HCT116 (cell line): ENCODE data around the gene SMARCA2. TPM values are rescaled to one million over a fixed set of nuclear protein-coding genes. Genes with fewer than 3 reads are reported as not detected.

ENCODE experiments used
- ATAC-seq: fragments of 200-7000 bp; cut with Tn5 transposase; 2 replicates; pipeline ENCODE4 v1.9.1; 2020; ENCODE audit warnings: mild to moderate bottlenecking, moderate library complexity
- BruUV-seq: library from RNA; stranded (reverse); fragments of 400-500 nt; replicated peaks from 2 replicates; lab custom pipeline; 2021; lab: Mats Ljungman, UMichigan
- CTCF ChIA-PET: fragments of 300-600 bp; sonication (Branson Sonifier 250); formaldehyde crosslinking; loops from one replicate; lab custom pipeline; 2021; ENCODE audit warnings: antibody characterized with exemption; lab: Charles Lee
- POLR2A ChIA-PET: fragments of 300-600, 350-600 bp; sonication (Branson Sonifier 250); formaldehyde crosslinking; loops from one replicate; lab custom pipeline; 2021; ENCODE audit warnings: antibody characterized with exemption; lab: Charles Lee
- RAD21 ChIA-PET, 2 experiments: fragments of 300-600 bp; sonication (Branson Sonifier 250); formaldehyde crosslinking; loops; one replicate each; lab custom pipeline; 2023; ENCODE audit warnings: low total read pairs in 2 of 2; ENCODE audit not compliant: uncharacterized antibody in 2 of 2, unreplicated experiment in 2 of 2, low non-redundant PET in 1 of 2; lab: Charles Lee
- DNase-seq: peaks from one replicate; pipeline ENCODE4 v3.0.0-alpha.2; 2010; ENCODE audit warnings: low read depth, low spot score
- H2AFZ ChIP-seq: fragments of 200-600 bp; shearing (Covaris generic), sonication (generic); 2 replicates; pipeline ENCODE4 v1.6.1; 2017; ENCODE audit warnings: low read depth, mixed run types, mixed read lengths, antibody characterized with exemption, low read length; ENCODE audit not compliant: poor library complexity, severe bottlenecking
- H3K27ac ChIP-seq: 2 replicates; pipeline ENCODE4 v1.5.1; 2012; ENCODE audit warnings: low read depth, low read length
- H3K27me3 ChIP-seq: fragments of 200-600 bp; sonication (generic); 2 replicates; pipeline ENCODE4 v1.6.1; 2016; ENCODE audit warnings: mixed run types, low read length, mixed read lengths; ENCODE audit not compliant: insufficient read depth
- H3K36me3 ChIP-seq, 2 experiments: fragments of 200-500 bp in 1 of 2; fragments of 200-600 bp in 1 of 2; sonication (Bioruptor generic) in 1 of 2; sonication (generic) in 1 of 2; 2 replicates each; pipeline versions ENCODE4 v1.5.1 to v1.6.1; 2014 to 2016; ENCODE audit warnings: low read length in 2 of 2, inconsistent platforms in 1 of 2, mixed read lengths in 1 of 2, mixed run types in 1 of 2; ENCODE audit not compliant: insufficient read depth in 2 of 2, control insufficient read depth in 1 of 2
- H3K4me1 ChIP-seq, 2 experiments: fragments of 200-600 bp in 1 of 2; sonication (generic) in 1 of 2; 2 replicates each; pipeline versions ENCODE4 v1.5.1 to v1.6.1; 2012 to 2017; ENCODE audit warnings: low read length in 2 of 2, inconsistent platforms in 1 of 2, mild to moderate bottlenecking in 1 of 2, mixed read lengths in 1 of 2, mixed run types in 1 of 2, moderate library complexity in 1 of 2; ENCODE audit not compliant: insufficient read depth in 2 of 2, control insufficient read depth in 1 of 2
- H3K4me2 ChIP-seq: fragments of 200-600 bp; sonication (generic); 2 replicates; pipeline ENCODE4 v1.6.1; 2017; ENCODE audit warnings: mixed run types, low read length, mixed read lengths
- H3K4me3 ChIP-seq, 2 experiments: fragments of 200-600 bp in 1 of 2; sonication (generic) in 1 of 2; replicated peaks in 1 of 2; 2 replicates each; pipeline ENCODE4 v1.5.1; 2011 to 2016; ENCODE audit warnings: low read length in 2 of 2, control low read depth in 1 of 2, low read depth in 1 of 2, mild to moderate bottlenecking in 1 of 2, mixed read lengths in 1 of 2, mixed run types in 1 of 2
- H3K79me2 ChIP-seq: fragments of 200-600 bp; sonication (generic); 2 replicates; pipeline ENCODE4 v1.6.1; 2017; ENCODE audit warnings: mild to moderate bottlenecking, mixed run types, low read length, moderate library complexity, mixed read lengths; ENCODE audit not compliant: insufficient read depth
- H3K9ac ChIP-seq: fragments of 200-600 bp; sonication (generic); 2 replicates; pipeline ENCODE4 v1.6.1; 2016; ENCODE audit warnings: low read length, mixed read lengths
- H3K9me2 ChIP-seq: fragments of 200-600 bp; sonication (generic), shearing (Covaris generic); 2 replicates; pipeline ENCODE4 v1.6.1; 2017; ENCODE audit warnings: mixed run types, mild to moderate bottlenecking, moderate library complexity; ENCODE audit not compliant: insufficient read depth
- H3K9me3 ChIP-seq, 2 experiments: fragments of 200-500 bp in 1 of 2; fragments of 200-600 bp in 1 of 2; sonication (Bioruptor generic) in 1 of 2; sonication (generic) in 1 of 2; 2 replicates each; pipeline ENCODE4 v1.6.1; 2014 to 2017; ENCODE audit warnings: low read length in 2 of 2, mixed read lengths in 2 of 2, inconsistent platforms in 1 of 2, low read depth in 1 of 2, mild to moderate bottlenecking in 1 of 2, mixed run types in 1 of 2, moderate library complexity in 1 of 2; ENCODE audit not compliant: control insufficient read depth in 1 of 2, insufficient read depth in 1 of 2
- H4K20me1 ChIP-seq: fragments of 200-600 bp; sonication (generic), shearing (Covaris generic); 2 replicates; pipeline ENCODE4 v1.6.1; 2017; ENCODE audit warnings: mixed run types, mild to moderate bottlenecking, moderate library complexity; ENCODE audit not compliant: insufficient read depth
- CEBPB ChIP-seq: IDR thresholded peaks from 2 replicates; pipeline ENCODE4 v1.6.1; 2012; ENCODE audit warnings: low read depth
- FOSL1 ChIP-seq: IDR thresholded peaks from 2 replicates; pipeline ENCODE4 v1.6.1; 2012; ENCODE audit warnings: low read depth
- POLR2AphosphoS5 ChIP-seq: IDR thresholded peaks from 2 replicates; pipeline ENCODE4 v1.6.1; 2011; ENCODE audit warnings: mild to moderate bottlenecking, low read depth, low read length, moderate library complexity
- SIN3A ChIP-seq: IDR thresholded peaks from 2 replicates; pipeline ENCODE4 v1.6.1; 2012; ENCODE audit warnings: low read depth
- SP1 ChIP-seq: IDR thresholded peaks from 2 replicates; pipeline ENCODE4 v1.6.1; 2012; ENCODE audit warnings: low read depth
- YY1 ChIP-seq: IDR thresholded peaks from 2 replicates; pipeline ENCODE4 v1.6.1; 2011; ENCODE audit warnings: low read length, low read depth, moderate library complexity, mild to moderate bottlenecking; ENCODE audit not compliant: insufficient replicate concordance; ENCODE audit errors: extremely low read depth
- ZFX ChIP-seq: fragments of 450-650 bp; IDR thresholded peaks from 2 replicates; pipeline ENCODE4 v1.6.1; 2017
- ZNF274 ChIP-seq: fragments of 200-500 bp; sonication (Bioruptor generic); IDR thresholded peaks from 2 replicates; pipeline ENCODE4 v1.6.1; 2014; ENCODE audit warnings: mild to moderate bottlenecking, low read depth, low read length, inconsistent platforms
- intact Hi-C: fragments of 100-400 bp; cut with micrococcal nuclease; formaldehyde crosslinking; loops from 2 replicates; pipeline ENCODE4 v1.10.0; 2022
- total RNA-seq: library from RNA; stranded (reverse); gene quantifications from one replicate; pipeline ENCODE4 v1.2.1, GENCODE V29; 2021; ENCODE audit not compliant: unreplicated experiment
- TF ChIP-seq, protein P1 (sequence below): IDR thresholded peaks from 2 replicates; pipeline ENCODE4 v1.6.1; 2012
- TF ChIP-seq, protein P2 (sequence below): IDR thresholded peaks from 2 replicates; pipeline ENCODE4 v1.6.1; 2012

SMARCA2 gene
- total RNA-seq, 1 experiment from 2014 or later: 14.7 TPM

- TF ChIP-seq, protein P1, sequence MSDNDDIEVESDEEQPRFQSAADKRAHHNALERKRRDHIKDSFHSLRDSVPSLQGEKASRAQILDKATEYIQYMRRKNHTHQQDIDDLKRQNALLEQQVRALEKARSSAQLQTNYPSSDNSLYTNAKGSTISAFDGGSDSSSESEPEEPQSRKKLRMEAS: no peak
- TF ChIP-seq CEBPB (no peak), FOSL1 (no peak), ZFX (no peak)
- TF ChIP-seq, protein P2, sequence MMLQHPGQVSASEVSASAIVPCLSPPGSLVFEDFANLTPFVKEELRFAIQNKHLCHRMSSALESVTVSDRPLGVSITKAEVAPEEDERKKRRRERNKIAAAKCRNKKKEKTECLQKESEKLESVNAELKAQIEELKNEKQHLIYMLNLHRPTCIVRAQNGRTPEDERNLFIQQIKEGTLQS: no peak
Measured at GRCh38 chr9:2213830-2214468, 198.8 kb downstream of the SMARCA2 start (continued).

GRCh38 chr9:2214707-2215106 is 199.6 kb downstream of the SMARCA2 start:
- H2AFZ ChIP-seq: no peak overlapping the region
- ATAC-seq (no peak), DNase-seq (no peak)
- H3K4me2 ChIP-seq: no peak overlapping the region
- no TSS peak for BruUV-seq
- TF ChIP-seq, protein P1: no peak
- TF ChIP-seq SIN3A (no peak), ZFX (no peak), YY1 (no peak), ZNF274 (no peak), SP1 (no peak), POLR2AphosphoS5 (no peak)
- no peaks in the 10 kb centered on the region for H3K27me3 ChIP-seq
- intact Hi-C loops: no loop called here
- RAD21 ChIA-PET: no interaction called here
- H4K20me1 ChIP-seq: no peaks in the 10 kb centered on the region
- H3K9ac ChIP-seq: no peak overlapping the region
- no peak overlapping the region for H3K4me3 ChIP-seq
- H3K9me2 ChIP-seq: no peaks in the 10 kb centered on the region
- CTCF ChIA-PET: no interaction called here
- H3K27ac ChIP-seq: no peak overlapping the region
- H3K79me2 ChIP-seq: no peaks in the 10 kb centered on the region
- no peaks in the 10 kb centered on the region for H3K9me3 ChIP-seq
- POLR2A ChIA-PET: no interaction called here
- H3K4me1 ChIP-seq: no peaks in the 10 kb centered on the region
- no peaks in the 10 kb centered on the region for H3K36me3 ChIP-seq
